GM19351 (cell line): Measurements from ENCODE around the gene GTF2H1.
"Not testable (repeated sequence)": the region's sequence is repeated elsewhere in the genome, so short reads cannot be mapped to it uniquely, and the experiment has no call there.

Experiments
- ATAC-seq: cut with Tn5 transposase; IDR thresholded peaks from one replicate; pipeline ENCODE4 v1.9.1; 2021; ENCODE audit warnings: mild to moderate bottlenecking, moderate library complexity; ENCODE audit not compliant: unreplicated experiment

Gene GTF2H1

DNA sequence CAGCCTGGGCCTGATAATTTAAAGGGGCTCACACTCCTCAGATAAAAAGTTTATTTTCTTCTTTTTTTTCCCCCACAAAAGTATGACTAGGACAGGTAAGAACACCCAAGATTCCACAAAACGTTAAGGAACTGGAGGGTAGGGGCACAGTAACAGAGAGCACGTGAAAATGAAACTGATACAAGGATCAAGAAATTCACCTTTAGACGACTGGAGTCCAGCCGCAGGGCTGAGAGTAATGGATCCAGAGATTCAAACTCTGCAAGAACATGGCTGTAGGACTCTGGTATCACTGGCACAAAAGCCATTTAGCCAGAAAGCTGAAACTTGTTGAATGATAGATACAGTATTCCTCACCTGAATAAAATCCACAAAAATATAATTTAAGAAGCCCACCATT, 4.8 kb upstream of the GTF2H1 start:
- no peak for ATAC-seq

DNA sequence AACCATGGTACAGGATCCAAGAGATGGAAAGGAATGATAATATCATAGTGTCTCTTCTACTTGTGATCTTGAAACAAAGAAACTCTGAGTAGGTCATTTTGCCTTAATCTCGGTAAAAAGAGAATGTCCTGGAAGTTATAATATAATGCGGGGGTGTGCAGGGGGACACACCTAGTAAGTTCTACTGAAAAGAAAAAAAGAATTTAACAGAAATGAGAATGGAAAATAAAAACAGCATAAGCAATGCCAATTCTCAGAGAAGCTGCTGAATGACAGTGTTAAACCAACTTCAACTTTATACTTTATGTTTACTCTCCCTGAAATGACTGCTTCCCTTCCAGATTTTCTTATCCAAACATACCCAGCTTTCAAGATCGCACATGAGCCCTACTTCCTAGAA, 2.5 kb upstream of the GTF2H1 start:
- no peak for ATAC-seq

DNA sequence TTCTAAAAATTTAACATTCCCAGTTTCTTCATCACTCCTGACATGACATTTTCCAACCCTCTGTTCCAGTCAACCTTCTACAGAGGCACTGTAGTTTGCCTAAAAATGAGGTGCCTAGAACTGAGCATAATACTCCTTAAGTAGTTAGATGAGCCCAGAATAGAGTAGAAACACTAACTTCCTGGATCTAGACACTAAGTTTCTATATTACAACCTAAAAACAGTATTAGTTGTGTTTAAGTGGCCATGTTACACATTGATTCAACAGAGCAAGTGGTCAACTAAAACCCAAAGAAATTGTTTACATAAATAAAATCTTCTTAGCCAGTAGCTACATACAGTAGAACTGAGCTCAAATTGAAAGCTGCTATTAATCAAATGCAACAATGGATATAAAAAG, 1.8 kb upstream of the GTF2H1 start:
- no peak for ATAC-seq

DNA sequence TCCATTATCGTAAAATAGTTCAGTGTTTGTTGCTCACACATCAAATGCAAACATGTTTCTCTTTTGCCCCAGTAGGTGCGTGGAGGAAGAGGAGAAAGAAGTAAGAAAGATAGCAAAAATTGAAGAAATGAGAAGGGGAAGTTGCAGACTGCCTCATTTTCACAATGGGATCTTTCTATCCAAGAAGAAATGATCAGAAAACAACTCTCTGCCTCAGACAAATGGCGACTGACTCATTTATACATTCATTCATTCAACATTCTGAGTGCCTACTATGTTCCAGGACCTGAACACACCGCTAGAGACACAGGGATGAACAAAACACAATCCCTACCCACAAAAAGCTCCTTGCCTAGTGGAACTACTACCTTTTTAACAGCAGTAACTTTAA, 794 bp upstream of the GTF2H1 start:
- peak; percentile 11 for ATAC-seq

DNA sequence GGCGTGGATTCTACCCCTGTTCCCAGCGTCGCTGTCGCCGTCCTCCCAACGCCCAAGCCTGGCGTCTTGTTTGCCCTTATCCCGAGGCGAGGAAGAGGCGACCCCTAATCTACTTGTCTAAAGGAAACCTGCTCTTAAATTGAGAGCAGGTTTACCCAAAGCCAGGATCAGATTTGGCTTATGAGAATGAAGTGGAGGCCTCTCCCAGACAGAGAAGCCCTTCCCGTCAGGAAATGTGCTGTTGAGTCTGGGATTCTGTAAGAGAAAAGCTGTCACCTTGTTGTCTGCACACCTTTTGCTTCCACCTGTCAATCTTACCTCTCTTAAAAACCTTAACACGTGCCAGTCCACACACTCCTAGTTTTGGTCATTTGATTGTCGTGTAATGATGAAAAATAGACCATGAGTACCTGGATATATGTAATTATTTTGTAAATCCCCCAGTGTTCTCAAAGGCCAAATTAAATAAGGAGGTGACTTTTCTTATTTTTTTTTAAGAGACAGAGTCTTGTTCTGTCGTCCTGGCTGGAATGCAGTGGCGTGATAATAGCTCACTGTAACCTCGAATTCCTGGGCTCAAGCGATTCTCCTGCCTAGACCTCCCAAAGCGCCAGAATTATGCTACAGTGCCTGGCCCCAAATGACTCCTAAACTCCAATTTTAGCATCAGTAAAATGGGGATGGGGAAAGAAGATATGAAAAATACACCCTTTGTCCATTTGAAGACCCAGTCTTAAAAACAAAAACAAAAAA, 627 bp downstream of the GTF2H1 start:
- no peak for ATAC-seq

DNA sequence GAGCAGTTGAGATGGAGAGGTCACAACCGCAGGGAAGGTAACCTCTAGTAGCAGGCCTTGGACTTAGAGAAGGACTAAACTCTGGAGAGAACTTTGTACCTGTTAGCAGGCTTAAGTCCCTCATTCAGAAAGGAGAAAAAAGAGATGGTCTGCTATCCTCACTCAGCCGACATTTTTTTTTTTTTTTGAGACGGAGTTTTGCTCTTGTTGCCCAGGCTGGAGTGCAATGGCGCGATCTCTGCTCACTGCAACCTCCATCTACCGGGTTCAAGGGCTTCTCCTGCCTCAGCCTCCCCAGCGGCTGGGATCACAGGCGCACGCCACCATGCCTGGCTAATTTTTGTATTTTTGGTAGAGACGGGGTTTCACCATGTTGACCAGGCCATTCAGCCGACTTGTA, 1.5 kb downstream of the GTF2H1 start:
- not testable (repeated sequence) for ATAC-seq

DNA sequence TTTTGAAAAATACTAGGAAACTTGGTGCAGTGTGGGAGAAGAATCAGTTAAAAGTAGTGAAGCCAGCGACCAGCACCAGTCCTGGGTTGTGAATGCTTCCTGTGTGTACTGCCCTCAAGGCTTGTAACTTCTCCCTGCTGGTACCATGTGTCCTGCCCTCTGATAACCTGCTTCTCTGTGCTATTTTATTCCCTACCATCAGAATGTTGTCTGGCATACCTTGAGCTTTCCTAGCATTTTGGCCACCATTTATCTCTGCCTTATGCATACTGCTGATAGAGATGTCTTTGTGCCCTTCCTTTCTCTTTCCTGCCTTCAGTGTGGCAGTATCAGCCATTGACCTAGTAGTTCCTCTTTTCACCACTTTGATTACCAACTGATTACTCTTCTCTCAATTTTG, 2.0 kb downstream of the GTF2H1 start:
- no peak for ATAC-seq

DNA sequence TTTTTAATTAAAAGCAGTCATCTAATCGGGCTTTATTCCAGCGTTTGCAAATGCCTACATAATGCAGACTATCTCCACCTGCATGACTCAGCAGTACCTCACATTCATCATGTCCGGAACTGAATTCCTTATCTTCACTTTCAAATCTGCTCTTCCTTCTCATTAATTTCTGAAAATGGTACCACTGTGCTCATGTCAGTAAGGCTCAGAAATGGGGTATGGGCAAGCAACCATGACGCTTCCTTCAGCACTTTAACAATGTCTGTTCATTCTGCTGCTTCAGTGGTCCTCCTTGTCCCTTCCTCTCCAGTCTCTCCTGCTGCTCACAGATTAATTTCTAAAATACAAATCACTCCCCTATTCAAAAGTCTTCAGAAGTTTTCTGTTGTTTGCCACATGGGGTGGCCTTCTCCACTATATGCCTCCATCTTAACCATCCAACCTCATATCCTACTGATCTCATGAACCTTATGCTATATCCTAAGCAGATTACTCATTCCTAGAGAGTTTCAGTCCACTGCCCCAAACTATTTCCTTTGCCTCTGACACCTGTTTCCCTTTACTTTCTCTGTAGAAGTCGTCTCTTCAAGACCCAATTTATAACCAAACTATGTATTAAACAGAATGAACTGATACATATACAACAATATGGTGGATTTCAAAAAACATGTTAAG, 7.0 kb downstream of the GTF2H1 start:
- ATAC-seq: peak; percentile 71

DNA sequence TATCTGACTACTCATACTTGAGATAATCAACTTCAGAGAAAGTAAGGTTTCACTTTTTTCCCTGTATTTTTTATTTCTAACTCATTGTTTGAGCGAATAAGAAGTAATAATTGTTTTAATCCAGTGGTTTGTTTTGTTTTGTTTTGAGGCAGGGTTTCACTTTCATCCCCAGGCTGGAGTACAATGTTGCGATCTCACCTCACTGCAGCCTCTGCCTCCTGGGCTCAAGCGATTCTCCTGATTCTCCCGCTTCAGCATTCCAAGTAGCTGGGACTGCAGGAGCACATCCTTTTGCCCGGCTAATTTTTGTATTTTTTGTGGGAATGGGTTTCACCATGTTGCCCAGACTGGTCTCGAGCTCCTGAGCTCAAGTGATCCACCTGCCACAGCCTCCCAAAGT, 8.6 kb downstream of the GTF2H1 start:
- no peak for ATAC-seq

DNA sequence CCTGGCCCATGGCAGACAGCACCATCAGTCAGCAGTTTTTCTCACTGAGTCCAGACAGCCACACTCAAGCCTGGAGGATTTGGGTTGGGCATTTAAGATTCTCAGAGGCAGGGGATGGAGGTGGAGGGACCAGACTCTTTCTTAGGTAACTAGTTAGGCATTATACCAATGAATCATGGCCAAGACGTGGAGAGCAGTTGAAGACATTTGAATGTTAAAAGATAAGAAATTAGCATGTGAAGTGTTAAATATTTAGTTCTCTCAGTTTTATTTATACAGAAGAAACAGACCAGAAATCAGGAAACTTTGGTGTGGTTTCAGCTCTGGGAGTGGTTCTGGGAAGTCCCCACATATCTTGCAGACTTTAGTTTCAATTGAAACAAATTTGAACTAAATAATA, 9.9 kb downstream of the GTF2H1 start:
- no peak for ATAC-seq

DNA sequence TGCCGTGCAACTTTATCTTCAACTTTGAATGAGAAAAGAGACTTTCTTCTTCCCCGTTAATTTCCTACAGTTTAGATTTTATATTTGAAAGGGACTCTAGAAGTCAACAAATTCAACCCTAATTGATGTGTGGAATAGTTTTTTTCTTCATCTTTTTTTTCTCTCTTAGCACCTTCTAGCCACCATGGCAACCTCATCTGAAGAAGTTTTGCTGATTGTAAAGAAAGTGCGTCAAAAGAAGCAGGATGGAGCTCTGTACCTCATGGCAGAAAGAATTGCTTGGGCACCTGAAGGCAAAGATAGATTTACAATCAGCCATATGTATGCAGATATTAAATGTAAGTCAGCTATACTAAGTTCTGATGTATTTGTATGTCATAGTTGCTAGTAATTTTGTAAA, 10.5 kb downstream of the GTF2H1 start:
- ATAC-seq: no peak

DNA sequence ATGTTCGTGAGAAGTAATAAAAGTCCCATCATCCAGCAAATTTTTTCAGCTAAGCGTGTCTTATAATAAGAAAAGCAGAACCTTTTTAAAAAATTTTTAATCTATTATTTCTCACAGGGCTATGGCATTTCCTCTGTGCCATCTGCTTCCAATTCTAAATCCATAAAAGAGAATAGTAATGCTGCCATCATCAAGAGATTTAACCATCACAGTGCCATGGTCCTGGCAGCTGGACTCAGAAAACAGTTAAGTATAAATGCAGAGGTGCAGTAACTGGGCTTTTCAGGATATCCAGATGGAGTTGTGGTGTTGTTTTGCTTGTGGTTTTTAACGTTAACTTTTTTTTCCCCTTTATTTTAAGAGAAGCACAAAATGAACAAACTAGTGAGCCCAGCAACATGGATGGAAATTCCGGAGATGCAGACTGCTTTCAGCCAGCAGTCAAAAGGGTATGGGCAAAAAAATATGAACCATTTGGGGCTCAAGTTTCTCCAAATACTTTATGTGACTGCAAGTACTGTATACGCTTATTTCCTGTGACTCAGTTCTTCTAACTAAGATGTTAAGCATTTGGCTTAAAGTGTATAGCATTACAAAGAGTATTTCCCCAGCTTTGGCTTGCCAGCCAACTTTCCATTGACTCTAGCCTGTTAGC, 25.2 kb downstream of the GTF2H1 start:
- ATAC-seq: no peak

DNA sequence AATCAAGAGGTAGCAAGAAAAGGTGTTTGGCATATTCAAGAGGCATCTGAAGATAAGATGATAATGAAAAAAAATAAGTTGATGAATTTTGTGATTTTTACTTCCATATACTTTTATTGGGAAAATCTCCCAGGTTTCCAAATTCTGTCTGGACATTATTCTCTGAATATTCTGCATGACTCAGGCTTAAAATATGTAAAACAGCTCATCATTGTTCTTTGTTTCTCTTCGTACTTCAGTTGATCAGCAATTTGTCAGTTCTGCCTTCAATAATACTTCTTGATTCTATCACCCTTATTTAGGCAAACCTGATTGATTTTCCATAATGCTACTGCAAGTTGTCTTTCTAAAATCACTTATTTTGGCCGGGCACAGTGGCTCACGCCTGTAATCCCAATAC, 30.2 kb downstream of the GTF2H1 start:
- ATAC-seq: no peak

DNA sequence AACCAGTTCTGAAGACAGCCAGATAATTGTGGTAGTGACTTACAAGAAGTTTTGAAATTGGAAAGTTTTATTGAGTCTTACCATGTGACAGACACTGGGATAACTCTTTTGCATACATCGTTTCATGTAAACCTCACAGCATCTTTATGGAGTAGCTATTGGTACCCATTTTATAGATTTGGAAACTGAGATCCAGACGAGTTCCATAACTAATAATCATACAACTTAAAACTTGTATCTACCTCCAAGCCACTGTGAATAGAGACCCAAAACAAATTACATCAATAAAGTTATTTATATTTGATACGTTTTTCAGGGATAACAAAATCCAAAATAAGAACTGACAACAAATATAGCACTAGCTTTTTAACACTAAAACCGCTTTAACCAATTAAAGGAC, 36.3 kb downstream of the GTF2H1 start:
- no peak for ATAC-seq

DNA sequence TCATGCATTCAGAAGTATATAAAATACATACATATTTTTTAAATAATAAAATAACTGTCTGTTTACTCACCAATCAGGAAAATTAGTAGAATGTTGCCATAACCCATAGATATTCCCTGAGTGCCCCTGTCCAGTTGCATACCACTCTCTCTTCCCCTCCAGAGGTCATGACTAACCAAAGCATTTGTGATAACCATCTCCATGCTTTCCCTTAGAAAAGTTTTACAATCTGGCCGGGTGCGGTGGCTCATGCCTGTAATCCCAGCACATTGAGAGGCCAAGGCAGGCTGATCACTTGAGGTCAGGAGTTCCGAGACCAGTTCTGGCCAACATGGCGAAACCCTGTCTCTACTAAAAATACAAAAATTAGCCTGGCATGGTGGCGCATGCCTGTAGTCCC, 38.8 kb downstream of the GTF2H1 start:
- ATAC-seq: no peak

DNA sequence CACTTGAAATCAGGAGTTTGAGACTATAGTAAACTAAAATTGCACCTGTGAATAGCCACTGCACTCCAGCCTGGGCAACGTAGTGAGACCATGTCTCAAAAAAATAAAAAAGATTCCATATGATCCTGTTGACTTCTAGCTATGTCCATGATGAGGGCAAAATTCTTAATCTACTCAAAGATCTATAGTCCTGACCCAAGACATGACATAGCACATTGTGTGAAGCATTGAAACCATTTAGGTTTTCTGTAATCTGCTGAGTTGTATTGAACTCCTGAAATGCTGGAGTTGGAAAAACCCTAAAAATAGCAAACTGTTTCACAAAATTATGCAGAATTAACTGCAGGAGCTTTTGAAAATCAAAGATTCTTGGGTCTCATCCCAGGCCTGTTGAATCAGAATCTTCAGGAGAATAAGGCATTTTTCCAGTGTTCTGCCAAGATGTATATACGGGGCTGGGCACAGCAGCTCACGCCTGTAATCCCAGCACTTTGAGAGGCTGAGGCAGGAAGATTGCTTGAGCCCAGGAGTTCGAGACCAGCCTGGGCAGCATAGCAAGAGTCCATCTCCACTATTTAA, 42.2 kb downstream of the GTF2H1 start:
- no peak for ATAC-seq

DNA sequence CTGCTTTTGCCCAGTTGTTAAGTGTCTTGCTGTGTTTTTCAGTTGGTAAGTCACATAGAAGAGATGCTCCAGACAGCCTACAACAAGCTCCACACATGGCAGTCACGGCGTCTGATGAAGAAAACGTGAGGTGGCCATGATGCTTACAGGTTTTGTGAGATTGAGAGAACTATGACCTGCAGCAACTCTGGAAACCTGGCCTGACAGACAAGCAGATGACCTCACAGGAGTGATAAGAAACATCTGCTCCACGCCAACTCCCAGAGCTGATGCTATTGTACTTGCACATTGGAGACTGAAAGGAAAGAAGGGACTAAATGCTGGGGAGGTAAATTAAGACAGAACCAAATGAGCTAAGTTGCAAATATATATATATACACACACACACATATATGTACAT, 43.4 kb downstream of the GTF2H1 start:
- ATAC-seq: no peak

DNA sequence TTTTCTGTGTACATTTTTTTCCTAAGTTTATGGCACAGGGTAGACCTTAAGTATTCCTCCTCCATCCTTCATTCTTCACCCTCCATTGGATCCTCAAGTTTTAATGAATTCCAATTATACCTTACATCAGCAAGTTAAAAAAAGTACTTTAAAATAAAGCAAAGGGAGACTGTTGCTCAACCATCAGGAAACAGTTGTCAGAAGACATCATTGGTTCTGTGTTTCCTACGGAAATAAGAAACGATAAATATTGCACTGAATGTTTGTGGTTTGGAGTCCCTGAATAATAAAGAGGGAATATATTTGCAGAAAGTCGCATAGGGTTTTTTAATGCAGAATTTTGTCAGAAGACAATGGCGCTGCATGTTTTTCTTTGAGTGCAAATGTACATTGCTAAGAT, 43.9 kb downstream of the GTF2H1 start:
- ATAC-seq: no peak

DNA sequence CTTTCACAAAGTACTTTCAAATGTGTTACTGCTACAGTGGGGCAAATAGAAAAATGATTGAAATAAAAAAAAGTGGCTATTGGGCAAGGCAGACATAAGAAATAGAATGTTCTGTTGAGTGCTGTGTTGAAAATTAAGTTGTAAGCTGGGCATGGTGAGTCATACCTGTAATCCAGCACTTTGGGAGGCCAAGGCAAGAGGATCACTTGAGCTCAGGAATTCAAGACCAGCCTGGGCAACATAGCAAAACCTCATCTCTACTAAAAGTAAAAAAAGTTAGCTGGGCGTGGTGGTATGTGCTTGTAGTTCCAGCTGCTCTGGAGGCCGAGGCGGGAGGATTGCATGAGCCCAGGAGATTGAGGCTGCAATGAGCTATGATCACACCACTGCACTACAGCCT, 45.1 kb downstream of the GTF2H1 start:
- no peak for ATAC-seq

DNA sequence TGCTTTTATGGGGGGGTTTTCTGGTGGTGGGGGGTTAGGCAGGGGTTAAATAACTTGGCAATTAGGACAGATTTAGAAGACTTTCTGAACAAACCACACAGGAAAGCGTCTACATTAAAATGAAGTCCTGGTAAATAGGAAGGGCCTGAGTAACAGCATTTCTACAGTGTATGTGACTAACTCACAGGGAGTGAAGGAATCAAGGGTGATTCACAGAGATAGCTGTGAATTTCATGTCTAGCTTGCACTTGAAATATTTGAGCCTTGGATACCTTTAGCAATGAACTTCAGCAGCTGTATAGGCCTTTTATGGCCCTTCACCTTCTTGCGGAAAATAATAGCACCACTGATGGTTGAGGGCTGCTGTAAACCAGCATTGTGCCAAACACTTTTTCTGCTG, 45.9 kb downstream of the GTF2H1 start:
- no peak for ATAC-seq

DNA sequence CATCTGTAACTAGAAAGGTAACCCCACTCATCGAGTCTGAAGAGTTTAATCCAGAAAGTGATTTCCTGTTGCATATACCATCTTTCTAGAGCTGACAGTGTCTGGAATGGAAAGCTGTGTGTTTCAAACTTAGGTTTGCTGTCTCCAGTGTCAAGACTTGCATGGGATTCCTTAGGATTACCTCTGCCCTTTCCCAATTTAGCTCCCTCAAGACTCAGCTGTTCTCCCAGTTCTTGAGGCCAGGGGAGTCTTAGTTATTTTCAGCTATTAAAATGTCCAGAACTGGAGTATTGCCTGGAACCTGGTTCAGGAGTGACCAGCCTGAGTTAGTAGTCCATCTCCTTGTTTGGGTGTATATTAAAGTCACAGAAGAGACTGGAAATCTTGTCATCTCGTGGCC, 47.0 kb downstream of the GTF2H1 start:
- ATAC-seq: no peak

DNA sequence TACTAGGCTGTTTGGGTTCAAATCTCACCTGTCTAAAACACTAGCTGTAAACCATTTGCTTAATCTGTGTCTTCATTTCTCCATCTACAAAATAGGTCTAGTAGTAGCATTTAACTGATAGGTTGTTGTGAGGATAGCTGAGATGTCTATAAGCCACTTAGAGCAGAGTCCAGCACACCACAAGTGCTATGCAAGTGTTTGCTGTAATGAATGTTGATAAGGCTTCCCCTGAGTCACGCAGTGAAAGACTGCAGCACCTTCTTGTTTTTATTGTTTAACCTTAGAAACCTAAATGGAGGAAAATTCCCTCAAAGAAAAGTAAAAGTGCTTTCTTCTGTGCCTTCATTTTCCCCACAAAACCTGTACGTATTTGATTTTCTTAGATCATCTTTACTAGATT, 48.9 kb downstream of the GTF2H1 start:
- ATAC-seq: no peak
